Prostate gland (tissue), 2 donors: ENCODE data around the gene KLF16.

ENCODE experiments used
- POLR2A ChIP-seq: fragments of 450-650 bp; IDR thresholded peaks from one replicate; pipeline ENCODE4 v1.6.1; 2016; ENCODE audit warnings: antibody characterized with exemption, mild to moderate bottlenecking
- TF ChIP-seq, protein P1 (sequence below), 4 experiments: fragments of 200-600 bp in 2 of 4; fragments of 450-650 bp in 2 of 4; sonication (generic) in 2 of 4; IDR thresholded peaks; 1 replicate in 3 of 4; 2 replicates in 1 of 4; pipeline ENCODE4 v1.5.1; 2016 to 2019; ENCODE audit warnings: antibody characterized with exemption in 4 of 4, mild to moderate bottlenecking in 2 of 4, moderate library complexity in 2 of 4

DNA sequence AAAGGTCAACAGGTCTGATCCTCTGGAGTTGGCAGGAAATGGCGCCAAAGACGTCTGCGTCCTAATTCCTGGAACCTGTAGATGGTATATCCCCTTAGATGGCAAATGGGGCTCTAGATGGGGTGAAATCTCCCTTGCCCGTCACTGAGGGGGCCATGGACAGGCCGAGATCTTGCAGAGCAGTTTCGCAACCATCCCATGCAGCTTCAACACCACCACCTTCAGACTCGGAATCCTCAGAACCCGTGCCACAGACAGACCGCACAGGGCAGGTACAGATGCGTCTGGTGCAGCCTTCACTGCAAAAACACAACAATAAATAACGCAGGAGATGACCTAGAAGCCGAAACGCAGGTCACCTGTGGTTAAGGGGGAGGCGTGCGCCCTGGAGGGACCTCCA lies 32.8 kb downstream of the KLF16 start:
- TF ChIP-seq, protein P1, sequence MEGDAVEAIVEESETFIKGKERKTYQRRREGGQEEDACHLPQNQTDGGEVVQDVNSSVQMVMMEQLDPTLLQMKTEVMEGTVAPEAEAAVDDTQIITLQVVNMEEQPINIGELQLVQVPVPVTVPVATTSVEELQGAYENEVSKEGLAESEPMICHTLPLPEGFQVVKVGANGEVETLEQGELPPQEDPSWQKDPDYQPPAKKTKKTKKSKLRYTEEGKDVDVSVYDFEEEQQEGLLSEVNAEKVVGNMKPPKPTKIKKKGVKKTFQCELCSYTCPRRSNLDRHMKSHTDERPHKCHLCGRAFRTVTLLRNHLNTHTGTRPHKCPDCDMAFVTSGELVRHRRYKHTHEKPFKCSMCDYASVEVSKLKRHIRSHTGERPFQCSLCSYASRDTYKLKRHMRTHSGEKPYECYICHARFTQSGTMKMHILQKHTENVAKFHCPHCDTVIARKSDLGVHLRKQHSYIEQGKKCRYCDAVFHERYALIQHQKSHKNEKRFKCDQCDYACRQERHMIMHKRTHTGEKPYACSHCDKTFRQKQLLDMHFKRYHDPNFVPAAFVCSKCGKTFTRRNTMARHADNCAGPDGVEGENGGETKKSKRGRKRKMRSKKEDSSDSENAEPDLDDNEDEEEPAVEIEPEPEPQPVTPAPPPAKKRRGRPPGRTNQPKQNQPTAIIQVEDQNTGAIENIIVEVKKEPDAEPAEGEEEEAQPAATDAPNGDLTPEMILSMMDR (IDR thresholded peaks at IDR 0.05), result no peak
- TF ChIP-seq POLR2A, result no peak
